HuH-7.5 (cell line): ENCODE measurements around the gene AVP.
"Not testable (repeated sequence)": the region's sequence is repeated elsewhere in the genome, so short reads cannot be mapped to it uniquely, and the experiment has no call there.

Source experiments
- DNase-seq: peaks from one replicate; pipeline ENCODE4 v3.0.0; 2011; ENCODE audit warnings: low spot score

AVP gene, protein sequence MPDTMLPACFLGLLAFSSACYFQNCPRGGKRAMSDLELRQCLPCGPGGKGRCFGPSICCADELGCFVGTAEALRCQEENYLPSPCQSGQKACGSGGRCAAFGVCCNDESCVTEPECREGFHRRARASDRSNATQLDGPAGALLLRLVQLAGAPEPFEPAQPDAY

DNA sequence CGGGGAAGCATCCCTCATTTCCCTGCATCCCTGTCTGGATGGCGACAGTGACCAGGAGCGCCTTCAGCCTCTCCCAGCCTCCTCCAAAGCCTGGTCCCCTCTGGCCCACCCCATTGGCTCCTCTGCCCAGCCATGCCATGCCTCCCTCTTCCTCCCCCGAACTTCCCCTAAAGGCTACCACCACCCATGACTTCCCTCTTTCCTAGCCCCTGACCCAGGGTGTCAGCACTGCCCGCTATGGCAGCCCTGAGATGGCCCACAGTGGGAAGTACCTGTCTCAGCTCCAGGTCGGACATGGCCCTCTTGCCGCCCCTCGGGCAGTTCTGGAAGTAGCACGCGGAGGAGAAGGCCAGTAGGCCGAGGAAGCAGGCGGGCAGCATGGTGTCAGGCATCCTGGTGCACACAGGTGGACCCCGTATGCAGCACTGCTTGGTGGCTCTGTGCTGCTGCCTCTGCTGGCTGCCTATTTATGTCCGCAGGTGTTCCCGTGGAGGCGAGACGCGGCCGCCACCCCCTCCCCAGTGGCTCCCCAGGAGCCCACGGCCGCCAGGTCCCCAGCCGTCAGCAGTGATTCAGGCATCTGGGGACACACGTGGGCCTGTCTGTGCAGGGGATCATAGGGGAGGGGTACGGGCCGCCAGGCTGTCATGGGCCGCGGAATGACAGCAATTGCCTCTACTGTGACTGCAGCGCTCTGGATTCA is at the start of gene AVP:
TSS of gene AVP (minus strand) at position 442 of the 703 bp plus-strand sequence. CDS start at position 392, 50 bp downstream.
- no peak for DNase-seq

DNA sequence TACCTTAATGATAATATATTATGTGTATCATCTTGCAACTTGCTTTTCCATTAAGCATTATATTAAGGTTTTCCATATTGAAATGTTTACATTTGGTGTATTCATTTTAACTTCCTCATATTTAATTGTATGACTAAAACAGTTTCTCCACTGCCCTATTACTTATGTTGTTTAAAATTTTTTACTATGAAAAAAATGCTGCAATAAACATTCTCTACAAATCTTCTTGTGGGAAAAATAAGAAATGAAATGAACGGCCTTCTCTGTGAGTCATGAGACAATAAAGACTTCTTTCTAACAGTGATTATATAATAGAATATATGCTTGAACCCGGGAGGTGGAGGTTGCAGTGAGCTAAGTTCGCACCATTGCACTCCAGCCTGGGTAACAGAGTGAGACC is 49.6 kb upstream of the AVP start:
- no peak for DNase-seq

DNA sequence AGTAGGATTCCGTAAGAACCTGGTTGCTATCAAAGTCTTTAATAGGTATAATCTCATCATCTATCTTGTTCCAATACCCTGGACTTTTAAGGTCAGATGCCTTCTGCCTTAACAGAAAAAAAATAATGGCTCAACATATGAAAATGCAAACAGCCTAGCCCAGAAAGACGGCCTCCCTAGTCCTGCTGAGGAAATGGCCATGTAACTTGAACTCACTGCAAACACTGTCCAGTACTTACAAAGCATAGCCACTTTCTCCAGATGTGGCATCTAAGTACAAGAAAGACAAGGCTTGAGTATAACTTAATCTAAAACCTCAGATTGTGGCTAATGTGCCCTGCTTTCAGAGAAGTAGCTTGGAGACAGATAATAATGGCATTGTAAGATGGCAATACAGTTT is 48.6 kb upstream of the AVP start:
- DNase-seq: no peak

DNA sequence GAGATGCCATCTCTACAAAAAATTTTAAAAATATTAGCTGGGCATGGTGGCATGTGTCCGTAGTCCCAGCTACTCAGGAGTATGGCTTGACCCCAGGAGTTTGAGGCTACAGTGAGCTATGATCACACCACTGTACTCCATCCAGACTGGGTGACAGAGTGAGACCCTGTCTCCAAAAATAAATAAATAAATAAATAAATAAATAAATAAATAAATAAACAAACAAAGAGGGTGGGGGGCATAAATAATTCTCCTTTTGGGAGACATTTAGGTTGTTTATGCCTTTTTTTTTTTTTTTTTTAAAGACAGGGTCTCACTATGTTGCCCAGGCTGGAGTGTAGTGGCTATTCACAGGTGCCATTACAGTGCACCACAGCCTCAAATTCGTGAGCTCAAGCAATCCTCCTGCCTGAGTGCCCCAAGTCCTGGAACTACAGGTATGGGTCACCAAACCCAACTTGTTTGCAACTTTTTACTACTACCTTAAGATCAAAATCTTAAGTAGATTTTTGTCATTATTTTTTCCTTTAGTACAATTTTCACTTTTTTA is 45.6 kb upstream of the AVP start:
- no peak for DNase-seq

DNA sequence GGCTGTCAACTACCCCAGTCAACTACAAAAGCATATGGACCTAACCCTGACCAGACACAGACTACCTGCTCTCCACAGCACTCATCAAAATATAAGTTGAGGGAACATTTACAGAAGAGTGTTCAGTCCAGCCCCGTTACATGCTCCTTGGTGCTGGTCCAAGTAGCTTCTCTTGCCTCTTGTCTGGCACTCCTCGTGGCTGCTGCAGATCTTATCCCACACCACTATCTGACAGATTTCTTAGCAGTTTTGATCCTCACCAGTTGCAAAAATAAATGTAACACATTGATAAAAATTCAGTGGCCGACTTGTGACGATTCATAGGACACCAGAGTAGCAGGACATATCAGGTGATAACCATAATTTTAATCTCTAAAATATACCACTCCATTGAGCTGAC is 44.6 kb upstream of the AVP start:
- DNase-seq: no peak

GRCh38 chr20:3128275-3128984 is 43.9 kb upstream of the AVP start:
- DNase-seq: no peak

DNA sequence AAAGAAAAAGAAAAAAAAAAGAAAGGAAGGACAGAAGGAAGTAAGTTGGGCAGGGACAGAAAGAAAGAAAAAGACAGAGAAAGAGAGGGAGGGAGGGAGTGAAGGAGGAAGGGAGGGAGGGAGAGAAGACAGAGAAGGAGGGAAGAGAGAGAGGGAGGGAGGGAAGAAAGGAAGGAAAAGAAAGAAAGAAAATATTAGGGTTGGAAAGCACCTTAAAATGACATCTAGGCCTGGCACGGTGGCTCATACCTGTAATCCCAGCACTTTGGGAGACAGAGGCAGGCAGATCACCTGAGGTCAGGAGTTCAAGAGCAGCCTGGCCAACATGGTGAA is 42.0 kb upstream of the AVP start:
- no peak for DNase-seq

- DNase-seq: not testable (repeated sequence)
These were observed 41.4 kb upstream of the AVP start for GRCh38 chr20:3125776-3126526.

DNA sequence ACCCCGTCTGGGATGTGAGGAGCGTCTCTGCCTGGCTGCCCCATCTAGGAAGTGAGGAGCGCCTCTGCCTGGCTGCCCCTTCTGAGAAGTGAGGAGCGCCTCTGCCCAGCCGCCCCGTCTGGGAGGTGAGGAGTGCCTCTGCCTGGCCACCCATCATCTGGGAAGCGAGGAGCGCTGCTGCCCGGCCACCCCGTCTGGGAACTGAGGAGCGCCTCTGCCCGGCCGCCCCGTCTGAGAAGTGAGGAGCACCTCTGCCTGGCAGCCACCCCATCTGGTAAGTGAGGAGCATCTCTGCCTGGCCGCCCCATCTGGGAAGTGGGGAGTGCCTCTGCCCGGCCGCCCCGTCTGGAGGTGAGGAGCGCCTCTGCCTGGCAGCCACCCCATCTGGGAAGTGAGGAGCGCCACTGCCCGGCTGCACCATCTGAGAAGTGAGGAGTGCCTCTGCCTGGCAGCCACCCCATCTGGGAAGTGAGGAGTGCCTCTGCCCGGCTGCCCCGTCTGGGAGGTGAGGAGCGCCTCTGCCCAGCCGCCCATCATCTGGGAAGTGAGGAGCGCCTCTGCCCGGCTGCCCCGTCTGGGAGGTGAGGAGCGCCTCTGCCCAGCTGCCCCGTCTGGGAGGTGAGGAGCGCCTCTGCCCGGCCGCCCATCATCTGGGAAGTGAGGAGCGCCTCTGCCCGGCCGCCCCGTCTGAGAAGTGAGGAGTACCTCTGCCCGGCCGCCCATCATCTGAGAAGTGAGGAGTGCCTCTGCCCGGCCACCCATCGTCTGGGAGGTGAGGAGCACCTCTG is 40.4 kb upstream of the AVP start:
- DNase-seq: not testable (repeated sequence)

- not testable (repeated sequence) for DNase-seq
These were observed 39.6 kb upstream of the AVP start for GRCh38 chr20:3124163-3124562.

- no peak for DNase-seq
These were observed 39.0 kb upstream of the AVP start for GRCh38 chr20:3123542-3123941.

GRCh38 chr20:3121955-3122610 is 37.6 kb upstream of the AVP start:
- no peak for DNase-seq

DNA sequence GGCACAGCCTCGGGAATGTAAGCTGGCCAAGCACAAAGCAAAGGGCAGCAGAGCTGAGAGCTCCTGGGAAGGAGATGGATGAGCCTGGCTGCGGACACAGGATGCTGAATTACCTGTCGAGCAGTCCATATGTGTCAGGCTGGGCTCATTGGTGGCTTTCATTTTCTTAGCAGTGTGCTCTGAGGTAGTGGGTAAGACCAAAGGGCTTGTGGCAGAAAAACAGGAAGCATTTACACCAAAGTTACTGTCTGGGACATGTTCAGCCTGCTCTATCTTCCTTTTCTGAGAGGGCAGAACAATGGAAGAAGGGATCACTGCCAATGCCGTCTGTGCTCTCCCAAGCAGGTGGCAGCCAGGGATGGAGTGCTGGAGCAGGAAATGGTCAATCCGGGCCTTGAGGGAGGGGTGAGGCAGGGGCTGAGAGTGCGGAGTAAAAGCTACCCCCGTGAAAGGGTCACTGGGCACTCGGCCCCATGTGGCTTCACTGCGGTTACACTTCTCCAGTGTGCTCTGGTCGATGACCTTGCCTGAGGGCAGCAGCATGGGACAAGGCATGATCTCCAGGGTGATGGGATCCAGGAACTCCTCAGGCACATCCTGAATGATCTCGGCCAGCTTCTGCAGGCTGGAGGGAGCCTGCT is 36.9 kb upstream of the AVP start:
- no peak for DNase-seq

DNA sequence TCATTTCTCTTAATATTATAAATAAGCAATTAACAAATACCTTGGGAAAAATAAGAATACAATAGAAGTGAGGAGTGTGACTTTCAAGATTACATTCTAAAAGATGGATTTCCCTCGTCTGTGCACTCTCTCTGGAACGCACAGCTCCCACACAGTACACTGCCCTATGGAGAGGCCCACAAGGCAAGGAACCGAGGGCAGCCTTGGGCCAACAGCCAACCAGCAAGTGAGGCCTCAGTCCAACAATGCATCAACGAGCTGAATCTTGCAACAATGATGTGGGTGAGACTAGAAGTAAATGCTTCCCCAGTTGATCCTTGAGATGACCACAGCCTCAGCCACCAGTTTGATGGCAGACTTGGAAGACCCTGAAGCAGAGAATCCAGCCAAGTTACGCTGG is 34.5 kb upstream of the AVP start:
- DNase-seq: no peak

DNA sequence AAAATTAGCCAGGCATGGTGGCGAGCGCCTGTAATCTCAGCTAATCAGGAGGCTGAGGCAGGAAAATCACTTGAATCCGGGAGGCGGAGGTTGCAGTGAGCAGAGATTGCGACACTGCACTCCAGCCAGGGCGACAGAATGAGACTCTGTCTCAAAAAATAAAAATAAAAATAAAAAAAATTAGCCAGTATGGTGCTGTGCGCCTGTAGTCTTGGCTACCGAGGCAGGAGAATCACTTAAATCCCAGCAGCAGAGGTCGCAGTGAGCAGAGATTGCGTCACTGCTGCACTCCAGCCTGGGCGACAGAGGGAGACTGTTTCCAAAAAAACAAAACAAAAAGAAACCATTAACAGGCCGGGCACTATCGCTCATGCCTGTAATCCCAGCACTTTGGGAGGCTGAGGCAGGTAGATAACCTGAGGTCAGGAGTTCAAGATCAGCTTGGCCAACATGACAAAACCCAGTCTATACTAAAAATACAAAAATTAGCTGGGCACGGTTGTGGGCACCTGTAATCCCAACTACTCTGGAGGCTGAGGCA is 33.4 kb upstream of the AVP start:
- peak; percentile 20 for DNase-seq

GRCh38 chr20:3116341-3116740 is 31.8 kb upstream of the AVP start:
- no peak for DNase-seq

- peak; percentile 97 for DNase-seq
These were observed 30.9 kb upstream of the AVP start for GRCh38 chr20:3115190-3116107.

DNA sequence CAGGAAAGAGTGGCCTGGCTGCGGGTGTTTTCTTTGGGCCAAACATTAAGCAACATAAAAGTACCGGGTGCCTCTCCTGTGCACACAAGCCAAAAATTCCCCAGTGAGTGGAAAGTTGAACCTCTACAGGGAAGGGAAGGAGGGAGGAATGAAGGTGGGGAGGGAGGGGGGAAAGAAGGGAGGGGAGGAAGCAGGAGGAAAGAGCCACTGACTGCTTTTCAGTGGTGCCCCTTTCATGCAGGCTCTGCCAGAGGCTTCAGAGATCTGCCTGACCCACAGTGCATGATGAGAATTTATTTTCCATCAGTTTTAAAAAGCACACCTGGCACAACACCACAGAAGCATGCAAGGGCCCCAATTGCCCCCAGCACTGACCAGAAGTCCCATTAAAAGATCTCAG is 27.5 kb upstream of the AVP start:
- no peak for DNase-seq

DNA sequence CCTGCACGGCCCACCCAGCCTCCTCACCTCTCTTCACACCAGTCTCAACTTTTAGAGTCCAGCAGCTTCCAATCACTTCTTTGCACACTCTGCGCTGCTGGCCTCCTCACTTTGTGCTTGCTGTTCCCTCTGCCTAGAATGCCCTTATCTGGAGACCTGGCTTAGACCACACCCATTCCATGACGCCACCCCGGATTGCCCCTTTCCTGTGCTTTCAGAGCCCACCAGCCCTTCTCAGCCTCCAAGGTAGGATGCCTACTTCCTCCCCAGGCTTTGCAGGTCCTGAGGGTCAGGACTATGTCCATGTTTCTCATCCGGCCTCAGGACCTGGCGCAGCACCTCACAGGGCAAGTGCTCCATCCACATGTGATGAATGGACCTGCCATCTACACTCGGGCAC is 27.0 kb upstream of the AVP start:
- no peak for DNase-seq
